HUDEP-2 (cell line): ENCODE data around the gene KDM4C.

Experiments used
- DNase-seq, 76 experiments: peaks; one replicate each; lab custom pipeline; 2025; ENCODE audit not compliant: unreplicated experiment in 76 of 76; lab: John Stamatoyannopoulos, UW

The KDM4C gene

GRCh38 chr9:7083192-7083591 is 325.4 kb downstream of the KDM4C start:
- DNase-seq: no peak

- no peak for DNase-seq
These were observed 327.6 kb downstream of the KDM4C start for GRCh38 chr9:7085357-7085756.

- DNase-seq: no peak
These were observed 328.6 kb downstream of the KDM4C start for GRCh38 chr9:7086389-7086788.

- DNase-seq: no peak
These were observed 330.8 kb downstream of the KDM4C start for GRCh38 chr9:7088611-7089010.

GRCh38 chr9:7089406-7090193 is 331.8 kb downstream of the KDM4C start:
- DNase-seq: no peak

GRCh38 chr9:7093040-7093439 is 335.3 kb downstream of the KDM4C start:
- DNase-seq: no peak

GRCh38 chr9:7094052-7094451 is 336.3 kb downstream of the KDM4C start:
- DNase-seq: no peak

- no peak for DNase-seq
These were observed 336.8 kb downstream of the KDM4C start for GRCh38 chr9:7094576-7094975.

- no peak for DNase-seq
These were observed 337.3 kb downstream of the KDM4C start for GRCh38 chr9:7095058-7095457.

- DNase-seq: no peak
These were observed 339.4 kb downstream of the KDM4C start for GRCh38 chr9:7097040-7097715.

GRCh38 chr9:7097785-7098752 is 340.3 kb downstream of the KDM4C start:
- DNase-seq: no peak

- no peak for DNase-seq
These were observed 345.6 kb downstream of the KDM4C start for GRCh38 chr9:7103367-7103766.

- no peak for DNase-seq
These were observed 346.0 kb downstream of the KDM4C start for GRCh38 chr9:7103771-7104170.

GRCh38 chr9:7104625-7105024 is 346.9 kb downstream of the KDM4C start:
- DNase-seq: no peak

- DNase-seq: no peak
These were observed 347.3 kb downstream of the KDM4C start for GRCh38 chr9:7105095-7105494.

- DNase-seq: no peak
These were observed 351.2 kb downstream of the KDM4C start for GRCh38 chr9:7108936-7109335.

- DNase-seq: no peak
These were observed 353.6 kb downstream of the KDM4C start for GRCh38 chr9:7111413-7111812.

- no peak for DNase-seq
These were observed 357.8 kb downstream of the KDM4C start for GRCh38 chr9:7115606-7116005.

- no peak for DNase-seq
These were observed 360.1 kb downstream of the KDM4C start for GRCh38 chr9:7117676-7118561.

- no peak for DNase-seq
These were observed 360.9 kb downstream of the KDM4C start for GRCh38 chr9:7118633-7119032.
